Activated CD8-positive, alpha-beta memory T cell treated with anti-CD3 and anti-CD28 coated beads, Interleukin-2, amount 50 U/mL, for 1 hour (primary cell): ENCODE data around the gene EGFLAM.

ENCODE experiments used
- DNase-seq: peaks from one replicate; pipeline ENCODE4 v3.0.0-alpha.2; 2020; ENCODE audit errors: extremely low read depth

EGFLAM gene

GRCh38 chr5:38448568-38449350 lies 190.4 kb downstream of the EGFLAM start:
- DNase-seq: no peak

DNA sequence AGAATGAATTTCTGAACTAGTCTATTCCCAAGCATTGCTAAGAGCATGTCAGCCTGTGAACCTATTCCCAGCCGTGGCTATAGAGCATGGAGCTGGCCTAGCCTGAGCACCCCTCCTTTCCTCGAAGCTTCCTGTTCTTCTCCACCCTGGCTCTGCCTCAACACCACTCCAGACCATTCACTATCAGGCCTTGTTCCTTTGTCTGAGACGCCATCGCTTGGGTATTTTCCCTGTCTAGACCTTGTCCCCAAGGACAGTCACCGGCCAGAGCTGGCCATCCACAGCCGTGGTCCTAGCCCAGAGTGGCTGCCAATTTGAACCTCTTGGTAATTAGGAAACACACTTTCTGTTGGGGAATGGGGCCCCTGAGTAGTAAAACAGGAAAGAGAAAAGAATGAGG lies 192.3 kb downstream of the EGFLAM start:
- DNase-seq: no peak

DNA sequence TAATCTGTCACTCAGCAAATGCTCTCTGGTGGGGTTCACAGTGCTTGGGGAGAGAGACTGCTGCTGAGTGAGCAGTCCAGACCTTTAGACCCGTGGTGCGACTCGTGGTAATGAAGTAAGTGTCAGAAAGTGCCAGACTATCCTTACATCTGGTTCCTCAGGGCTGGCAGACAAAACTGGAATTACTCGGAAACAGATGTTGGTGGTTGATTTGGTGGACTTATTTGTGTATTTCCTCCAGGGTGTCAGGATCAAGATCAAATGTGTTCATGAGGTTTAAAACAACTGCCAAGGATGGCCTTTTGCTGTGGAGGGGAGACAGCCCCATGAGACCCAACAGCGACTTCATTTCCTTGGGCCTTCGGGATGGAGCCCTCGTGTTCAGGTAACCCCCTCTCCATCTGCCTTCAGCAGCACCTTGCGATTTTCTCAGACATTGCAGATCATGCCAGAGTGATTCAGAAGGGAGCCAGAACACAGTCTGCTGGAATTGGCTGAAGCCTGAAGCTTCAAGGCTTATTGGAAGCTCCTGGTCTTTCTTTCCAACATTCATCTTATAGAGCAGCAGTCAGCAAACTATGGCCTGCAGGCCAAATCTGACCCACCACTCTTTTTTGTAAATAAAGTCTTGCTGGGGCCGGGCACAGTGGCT lies 192.8 kb downstream of the EGFLAM start:
- DNase-seq: no peak

- DNase-seq: no peak
Measured at GRCh38 chr5:38452201-38452600, 193.8 kb downstream of the EGFLAM start.

DNA sequence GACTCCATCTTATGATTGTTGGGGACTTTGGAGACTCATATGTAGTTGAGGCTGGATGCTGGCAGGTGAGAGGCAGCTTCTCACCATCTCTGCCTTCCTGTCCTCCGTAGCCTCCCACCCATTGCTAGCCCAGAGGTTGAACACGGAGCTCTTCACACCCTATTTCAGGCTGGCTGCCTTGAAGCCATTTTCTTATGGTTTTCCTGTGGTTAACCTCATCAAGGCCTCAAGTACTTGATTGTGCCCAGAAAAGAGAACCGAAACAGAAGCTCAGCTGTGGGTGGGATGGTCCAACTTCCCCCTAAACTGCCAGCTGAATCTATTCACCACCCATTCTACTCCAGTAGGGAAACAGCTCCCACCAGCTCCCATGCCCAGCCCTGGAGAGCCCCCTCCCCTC lies 195.1 kb downstream of the EGFLAM start:
- no peak for DNase-seq

DNA sequence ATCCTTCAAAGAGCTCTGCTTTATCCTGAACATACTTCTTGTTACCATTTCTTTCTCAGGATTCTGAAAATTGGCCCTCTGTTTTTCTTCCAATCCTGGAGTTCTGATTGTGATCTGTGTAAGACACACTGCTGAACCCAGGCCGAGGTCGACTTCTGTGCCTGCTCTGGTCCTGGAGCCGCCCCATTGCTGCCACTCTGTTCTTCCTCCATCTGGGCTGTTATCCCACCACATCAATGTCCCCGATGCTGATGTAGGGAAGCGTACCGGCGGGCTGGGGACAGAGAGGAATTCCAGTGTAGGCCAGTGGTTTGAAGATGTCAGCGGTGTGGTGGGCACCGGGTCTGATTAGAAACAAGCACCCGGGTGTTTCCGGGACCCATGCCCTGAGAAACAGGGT lies 195.6 kb downstream of the EGFLAM start:
- no peak for DNase-seq

GRCh38 chr5:38455796-38456330 lies 197.5 kb downstream of the EGFLAM start:
- DNase-seq: no peak

GRCh38 chr5:38456657-38457399 lies 198.5 kb downstream of the EGFLAM start:
- no peak for DNase-seq

GRCh38 chr5:38458174-38458573 lies 199.8 kb downstream of the EGFLAM start:
- no peak for DNase-seq

DNA sequence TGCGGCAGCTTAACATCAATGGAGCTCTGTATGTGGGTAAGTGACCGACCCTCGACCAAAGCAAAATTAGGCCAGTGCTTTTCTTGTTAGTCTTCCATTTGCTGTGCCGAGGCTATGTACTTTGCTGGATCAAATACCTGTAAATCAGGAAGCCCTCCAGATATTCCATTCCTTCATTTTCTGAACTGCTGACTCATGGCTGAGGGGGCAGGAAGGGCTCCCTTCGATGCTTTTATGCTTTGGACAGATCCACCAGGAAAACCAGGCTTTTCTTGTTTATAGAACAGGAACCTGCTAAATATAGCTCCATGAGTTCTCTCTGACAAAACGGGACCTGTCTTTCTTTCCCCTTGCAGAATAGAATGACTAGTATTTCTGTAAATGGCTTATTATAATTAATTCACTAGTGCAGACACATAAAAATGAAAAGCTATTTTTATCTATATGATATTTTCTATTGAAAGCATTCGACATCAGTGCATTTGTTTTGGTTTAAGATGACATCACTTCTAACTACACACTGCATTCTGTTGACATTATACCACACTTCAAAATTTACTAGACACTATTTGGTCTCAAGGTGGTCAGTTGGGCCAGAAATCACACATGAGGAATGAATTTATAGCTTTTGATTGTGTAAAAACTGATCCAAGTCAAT lies 204.7 kb downstream of the EGFLAM start:
- no peak for DNase-seq

DNA sequence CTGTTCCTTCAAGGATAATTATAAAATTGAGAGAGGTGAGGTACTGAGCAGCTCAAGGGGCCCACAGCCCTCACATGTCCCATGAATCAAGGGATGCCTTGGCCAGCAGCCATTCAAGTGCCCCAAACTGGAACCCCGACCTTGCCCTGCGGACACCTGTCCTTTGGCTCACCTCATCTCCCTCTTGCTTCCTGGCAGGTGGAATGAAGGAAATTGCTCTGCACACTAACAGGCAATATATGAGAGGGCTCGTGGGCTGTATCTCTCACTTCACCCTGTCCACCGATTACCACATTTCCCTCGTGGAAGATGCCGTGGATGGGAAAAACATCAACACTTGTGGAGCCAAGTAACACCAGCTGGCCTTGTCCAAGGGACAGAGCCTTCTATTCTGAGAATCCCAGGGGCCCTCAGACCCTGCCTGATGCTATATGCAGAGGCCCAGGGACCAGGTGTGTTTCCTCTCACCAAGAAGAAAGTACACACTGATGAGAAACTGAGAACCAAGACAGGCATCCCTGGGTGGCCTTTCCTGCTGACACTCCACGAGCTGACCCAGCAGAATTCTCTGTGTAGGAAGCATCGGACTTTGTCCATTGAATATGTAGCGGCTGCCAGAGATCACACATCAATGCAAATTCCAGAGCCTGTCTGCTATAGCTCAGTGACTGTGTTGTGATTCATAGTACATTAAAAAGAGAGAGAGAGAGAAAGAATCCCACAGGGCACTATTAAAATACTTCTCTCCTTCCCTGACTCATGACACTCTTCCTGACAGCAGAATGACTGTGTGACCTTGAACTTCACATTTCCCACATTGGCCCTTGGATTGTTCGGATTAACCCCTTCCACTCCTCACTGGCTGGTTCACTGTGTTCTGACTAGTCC lies 205.5 kb downstream of the EGFLAM start:
- DNase-seq: no peak

- no peak for DNase-seq
Measured at GRCh38 chr5:38465061-38465460, 206.7 kb downstream of the EGFLAM start.

- no peak for DNase-seq
Measured at GRCh38 chr5:38465702-38466423, 207.5 kb downstream of the EGFLAM start.

DNA sequence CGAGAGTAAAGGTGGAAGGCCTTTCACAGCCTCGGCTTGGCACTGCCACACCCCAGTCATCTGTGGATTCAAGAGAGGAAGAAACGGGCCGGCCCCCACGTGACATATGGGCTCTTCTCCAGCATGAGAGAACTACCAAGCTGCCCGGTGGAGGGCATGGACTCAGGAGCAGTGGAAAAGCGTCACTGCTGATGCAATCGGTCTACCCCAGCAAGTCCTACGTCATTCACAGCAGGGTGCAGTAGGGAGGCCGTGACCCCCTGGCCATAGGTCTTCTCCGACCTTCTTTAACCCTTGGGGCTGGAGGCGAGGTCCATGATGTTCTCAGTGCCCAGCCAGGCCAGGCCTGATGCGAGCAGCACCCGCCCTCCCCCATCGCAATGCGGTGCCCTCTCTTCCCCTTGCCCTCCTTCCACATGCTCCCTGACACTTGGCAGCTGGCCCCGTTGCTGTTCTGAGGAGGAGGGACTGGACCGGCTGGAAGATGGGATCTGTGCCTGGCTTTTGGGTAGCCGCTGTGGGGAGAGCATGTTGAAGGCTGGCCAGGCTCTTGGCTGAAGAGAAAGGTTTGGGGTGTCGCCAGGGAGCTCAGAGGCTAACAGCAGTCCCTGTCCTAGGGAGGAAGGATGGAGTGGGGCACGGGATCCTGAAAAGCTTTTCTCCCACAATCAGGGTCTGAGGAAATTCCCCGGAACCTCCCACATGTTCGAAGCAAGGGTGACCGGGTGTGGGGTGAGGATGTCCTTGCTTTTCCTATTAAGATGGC lies 208.2 kb downstream of the EGFLAM start:
- DNase-seq: no peak

- no peak for DNase-seq
Measured at GRCh38 chr5:38467353-38468040, 209.1 kb downstream of the EGFLAM start.

- DNase-seq: no peak
Measured at GRCh38 chr5:38468202-38468673, 209.9 kb downstream of the EGFLAM start.

DNA sequence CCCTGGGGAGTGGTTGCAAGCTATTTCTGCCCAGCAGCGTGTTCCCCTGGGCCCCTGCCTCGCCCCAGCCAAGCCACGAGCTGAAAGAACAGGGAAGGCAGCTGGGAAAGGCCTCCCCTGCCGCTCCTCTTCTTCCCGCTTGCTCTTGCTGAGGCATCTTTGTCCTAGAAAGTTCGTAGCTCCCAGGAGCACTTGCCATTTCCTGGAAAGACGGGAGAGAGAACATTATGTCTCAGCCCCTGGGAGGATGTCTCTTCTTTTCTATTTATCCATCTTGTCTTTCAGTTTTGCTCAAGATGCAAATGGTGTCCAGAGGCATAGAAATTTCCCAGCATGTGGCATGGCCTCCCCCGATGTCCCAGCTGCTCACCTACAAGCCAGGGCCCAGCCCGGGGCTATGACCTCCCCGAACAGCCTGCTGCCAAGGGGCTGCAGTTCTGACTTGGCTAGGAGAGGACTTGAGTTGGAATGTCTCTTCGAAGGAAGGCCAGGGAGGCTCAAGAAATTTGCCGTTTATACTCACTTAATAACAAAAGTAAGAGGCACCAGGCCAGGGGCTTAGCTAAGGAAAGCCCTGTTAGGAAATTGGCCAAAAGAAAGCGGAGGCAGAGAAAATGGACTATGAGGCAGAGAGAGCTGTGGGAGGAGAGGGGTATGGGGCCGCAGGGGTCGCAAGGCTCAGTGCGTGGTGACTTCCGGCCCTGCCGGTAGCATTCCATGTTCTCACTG lies 210.8 kb downstream of the EGFLAM start:
- no peak for DNase-seq

- no peak for DNase-seq
Measured at GRCh38 chr5:38469707-38470267, 211.4 kb downstream of the EGFLAM start.
